NCI-H128 (cell line): ENCODE results near the gene GM2A.

Source experiments
- DNase-seq: peaks from one replicate; lab custom pipeline; 2025; ENCODE audit not compliant: unreplicated experiment; lab: John Stamatoyannopoulos, UW

The GM2A gene

DNA sequence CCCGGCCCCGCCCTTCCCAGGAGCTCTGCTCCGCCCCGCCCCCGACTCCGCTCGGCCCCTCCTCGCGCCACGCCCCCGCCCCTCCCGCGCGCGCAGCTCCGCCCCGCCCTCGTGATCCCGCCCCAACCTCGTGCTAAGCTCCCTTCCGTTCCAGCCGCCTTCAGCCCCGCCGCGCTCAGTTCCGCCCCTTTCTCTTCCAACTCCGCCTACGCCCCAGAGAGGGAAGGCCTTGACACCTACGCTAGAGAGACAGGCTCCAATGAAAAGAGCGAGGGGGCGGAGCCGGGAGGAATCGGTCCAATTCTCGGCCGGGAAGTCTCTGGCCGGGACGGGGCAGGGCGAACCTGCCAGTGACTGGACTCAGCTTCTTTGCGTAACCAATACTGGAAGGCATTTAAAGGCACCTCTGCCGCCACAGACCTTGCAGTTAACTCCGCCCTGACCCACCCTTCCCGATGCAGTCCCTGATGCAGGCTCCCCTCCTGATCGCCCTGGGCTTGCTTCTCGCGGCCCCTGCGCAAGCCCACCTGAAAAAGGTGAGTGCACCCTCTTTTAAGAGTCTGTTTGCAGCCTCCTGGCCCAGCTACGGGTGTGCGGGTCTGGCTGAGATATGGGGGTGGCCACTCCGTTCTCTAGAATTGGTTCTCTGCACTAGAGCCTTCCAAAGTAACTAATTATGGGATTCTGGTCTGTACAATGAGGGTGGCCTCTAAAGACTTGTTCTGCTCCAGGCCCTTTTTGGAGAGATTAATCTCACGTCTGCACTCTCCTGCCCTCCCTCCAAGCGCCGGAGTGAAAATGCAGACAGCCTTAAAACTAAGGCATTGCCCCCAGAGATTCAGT is at the start of gene GM2A:
GM2A (plus strand) TSS at position 424 of the 843 bp plus-strand sequence; CDS start at position 456, 32 bp downstream.
- peak; percentile 88 for DNase-seq

GRCh38 chr5:151204051-151204450 is 48.9 kb upstream of the GM2A start:
- no peak for DNase-seq

- DNase-seq = no peak
Measured at GRCh38 chr5:151205411-151205810, 47.6 kb upstream of the GM2A start.

GRCh38 chr5:151208481-151208914 is 44.5 kb upstream of the GM2A start:
- no peak for DNase-seq

GRCh38 chr5:151212406-151212798 is 40.6 kb upstream of the GM2A start:
- DNase-seq = no peak

DNA sequence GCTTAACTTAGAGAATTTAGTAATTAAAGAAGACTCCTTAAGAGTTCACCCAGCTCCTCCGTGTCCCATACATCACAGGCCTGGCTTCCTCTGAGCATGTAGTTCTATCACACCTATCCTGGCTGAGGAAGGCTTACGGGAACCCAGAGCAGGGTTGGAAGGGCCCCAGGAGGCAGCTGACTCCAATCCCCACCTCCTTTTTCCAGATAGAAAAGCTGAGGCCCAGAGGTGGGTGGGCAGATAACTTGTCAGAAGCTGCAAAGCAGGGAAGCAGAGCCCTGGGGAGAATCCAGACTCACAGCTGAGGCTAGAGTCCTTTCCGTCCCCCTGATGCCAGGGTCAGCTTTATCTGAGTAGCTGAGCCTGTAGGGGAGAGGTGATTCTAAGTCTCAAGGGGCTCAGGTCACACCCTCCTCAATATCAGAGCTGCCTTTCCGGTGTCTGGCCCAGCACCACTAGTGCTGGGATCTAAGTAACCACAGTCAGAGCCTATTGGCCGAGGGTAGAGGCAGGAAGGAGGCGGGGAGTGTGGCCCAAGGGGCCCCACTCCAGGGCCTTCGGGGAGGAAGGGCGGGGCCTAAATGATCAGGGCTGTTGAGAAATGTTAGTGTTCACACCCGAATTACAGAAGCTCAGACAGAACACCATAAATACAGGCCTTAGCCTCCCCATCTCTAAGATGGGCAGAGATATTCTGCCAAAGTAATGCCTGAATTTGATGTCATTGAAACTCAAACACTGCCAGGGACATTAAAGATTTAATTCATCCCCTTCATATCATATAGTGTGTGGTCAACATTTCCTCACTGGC is 39.0 kb upstream of the GM2A start:
- no peak for DNase-seq

GRCh38 chr5:151214614-151215545 is 38.1 kb upstream of the GM2A start:
- no peak for DNase-seq

- no peak for DNase-seq
Measured at GRCh38 chr5:151215546-151215880, 37.5 kb upstream of the GM2A start.

DNA sequence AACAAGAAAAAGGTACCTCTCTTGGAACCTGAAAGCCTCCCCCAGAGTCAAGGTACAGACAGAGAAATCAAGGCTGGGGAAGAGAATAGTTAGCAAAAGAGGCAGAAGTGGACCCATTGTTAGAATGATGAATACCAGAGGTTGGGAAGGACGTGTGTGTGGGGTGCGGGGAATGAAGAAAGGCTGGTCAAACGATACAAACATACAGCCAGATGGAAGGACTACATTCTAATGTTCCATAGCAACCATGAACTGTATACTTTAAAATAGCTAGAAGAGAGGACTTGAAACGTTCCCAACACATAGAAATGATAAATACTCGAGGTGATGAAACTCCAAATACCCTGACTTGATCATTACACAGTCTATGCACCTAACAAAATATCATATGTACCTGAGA is 36.2 kb upstream of the GM2A start:
- DNase-seq = no peak

DNA sequence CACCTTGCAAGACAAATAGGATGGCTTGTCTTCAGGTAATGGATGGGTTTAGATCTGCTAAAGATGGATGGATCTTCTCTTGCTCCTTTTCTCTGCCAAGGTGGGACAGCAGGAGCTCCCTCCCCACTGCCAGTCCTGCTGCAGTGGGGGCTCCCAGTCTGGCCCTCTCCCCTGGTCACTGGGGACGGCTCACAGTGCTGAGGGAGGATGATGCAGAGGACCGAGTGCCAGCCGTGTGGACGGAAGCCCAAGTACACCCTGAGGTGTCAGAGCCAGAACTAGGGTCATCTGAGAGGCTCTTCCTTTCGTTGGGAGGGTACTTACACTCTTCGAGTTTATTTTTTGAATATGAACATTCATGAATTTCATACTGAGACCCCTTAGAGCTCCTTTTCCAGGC is 34.8 kb upstream of the GM2A start:
- no peak for DNase-seq

DNA sequence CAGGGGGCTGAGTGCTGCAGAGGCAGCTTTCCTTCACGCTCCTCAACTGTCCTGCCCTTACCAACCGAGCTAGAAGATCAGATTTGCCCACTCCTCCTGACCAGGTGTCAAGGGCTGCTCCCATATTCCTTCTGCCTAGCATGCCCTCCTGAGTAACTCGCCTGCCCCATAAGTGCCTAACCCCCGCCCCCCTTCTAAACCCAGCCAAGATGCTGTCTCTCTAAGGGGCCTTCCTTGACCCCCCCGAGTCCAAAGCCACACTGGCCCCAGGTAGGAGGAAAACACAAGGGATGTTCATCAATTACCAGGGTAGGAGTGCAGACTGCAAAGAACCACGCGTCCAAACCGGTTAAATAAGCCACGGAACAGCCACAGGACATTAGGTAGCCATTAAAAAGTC is 33.8 kb upstream of the GM2A start:
- no peak for DNase-seq

DNA sequence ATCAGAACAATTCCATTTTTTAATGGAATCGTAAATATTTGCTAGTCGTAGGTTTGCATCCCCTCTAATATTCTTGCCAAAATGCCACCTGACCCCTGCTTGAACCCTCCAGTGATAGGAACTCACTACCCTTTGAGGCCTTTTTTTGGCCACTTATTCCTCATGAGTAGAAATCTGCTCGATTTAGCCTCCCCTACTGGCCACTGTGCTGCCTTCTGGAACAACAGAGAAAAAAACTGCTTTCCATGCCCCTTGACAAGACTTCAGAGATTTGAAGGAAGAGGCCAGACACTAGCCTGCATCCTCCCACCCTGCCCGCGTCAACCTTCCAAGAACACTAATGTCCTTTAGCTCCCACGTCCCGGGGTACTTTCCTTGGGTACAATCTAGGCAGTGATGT is 33.2 kb upstream of the GM2A start:
- DNase-seq = no peak

- DNase-seq = no peak
Measured at GRCh38 chr5:151221574-151221973, 31.4 kb upstream of the GM2A start.

DNA sequence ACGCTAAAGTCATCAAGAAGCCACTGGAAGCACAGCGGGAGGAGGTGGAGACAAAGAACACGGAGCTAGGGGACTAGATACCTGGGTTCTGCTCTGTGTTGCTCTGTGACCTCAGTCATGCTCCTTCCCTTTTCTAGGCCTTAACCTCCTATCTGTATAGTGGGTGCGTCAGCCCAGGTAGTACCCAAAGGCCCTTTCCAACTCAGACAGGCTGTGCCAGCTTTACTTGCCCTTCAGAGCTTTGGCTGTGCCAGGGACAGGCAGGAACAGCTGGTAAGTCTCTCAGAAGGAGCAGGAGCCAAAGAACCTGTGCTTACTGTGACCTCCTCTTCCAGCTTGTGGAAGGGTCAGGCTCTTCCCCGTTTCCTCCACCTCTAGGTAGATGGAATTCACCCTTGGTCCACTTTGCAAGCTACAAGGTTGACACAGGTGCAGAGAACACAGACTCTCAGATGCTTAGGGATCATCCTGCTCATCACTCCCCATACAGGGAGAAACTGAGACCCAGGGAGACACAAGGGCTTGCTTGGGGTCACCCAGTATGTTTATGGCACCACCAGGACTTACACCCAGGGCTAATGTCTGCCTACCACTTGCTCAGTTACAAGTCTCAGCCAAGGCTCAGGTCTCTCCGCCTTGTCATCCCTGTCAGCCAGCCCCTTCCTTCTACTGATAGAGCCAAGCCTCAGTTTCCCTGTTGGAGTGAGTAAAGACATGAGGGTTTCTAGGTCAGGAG is 30.8 kb upstream of the GM2A start:
- no peak for DNase-seq

GRCh38 chr5:151222790-151223446 is 30.1 kb upstream of the GM2A start:
- DNase-seq = no peak

- no peak for DNase-seq
Measured at GRCh38 chr5:151223447-151224264, 29.3 kb upstream of the GM2A start, which contains the start of gene CCDC69. Gene CCDC69, minus strand, starts transcription at chr5:151224092. Its CDS starts 122 bp downstream, at chr5:151223970.

DNA sequence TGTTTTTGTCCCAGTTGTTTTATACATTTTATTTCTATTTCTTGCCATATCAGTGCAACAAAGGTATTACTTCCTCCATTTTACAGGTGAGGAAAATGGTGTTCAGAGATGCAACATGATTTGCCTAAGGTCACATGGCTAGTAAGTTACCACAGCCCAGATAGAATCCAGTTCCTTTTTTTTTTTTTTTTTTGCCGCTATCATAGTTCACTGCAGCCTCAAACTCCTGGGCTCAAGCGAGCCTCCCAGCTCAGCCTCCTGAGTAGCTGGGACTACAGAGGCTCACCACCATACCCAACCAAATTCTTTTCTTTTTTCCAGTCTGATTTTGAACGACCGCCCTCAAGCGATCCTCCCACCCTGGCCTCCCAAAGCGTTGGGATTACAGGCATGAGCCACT is 28.6 kb upstream of the GM2A start:
- no peak for DNase-seq

- no peak for DNase-seq
Measured at GRCh38 chr5:151225071-151225470, 27.9 kb upstream of the GM2A start.

- no peak for DNase-seq
Measured at GRCh38 chr5:151225475-151225874, 27.5 kb upstream of the GM2A start.
